HCT116 (cell line): ENCODE data around the gene PTGR3.

Source experiments
- CTCF ChIP-seq, 3 experiments: fragments of 200-600 bp in 1 of 3; sonication (generic) in 1 of 3; IDR thresholded peaks in 2 of 3; conservative IDR thresholded peaks in 1 of 3; 2 replicates each; pipeline ENCODE4 v1.5.1; 2012 to 2017; ENCODE audit warnings: low read depth in 2 of 3, low read length in 2 of 3, antibody characterized with exemption in 1 of 3, borderline replicate concordance in 1 of 3, control low read depth in 1 of 3, mild to moderate bottlenecking in 1 of 3, mixed read lengths in 1 of 3, mixed run types in 1 of 3, moderate library complexity in 1 of 3; ENCODE audit not compliant: insufficient read depth in 1 of 3
- EZH2 ChIP-seq: fragments of 200-600 bp; sonication (generic); IDR thresholded peaks from 2 replicates; pipeline ENCODE4 v1.6.1; 2017; ENCODE audit warnings: antibody characterized with exemption, mixed run types
- POLR2A ChIP-seq: IDR thresholded peaks from 2 replicates; pipeline ENCODE4 v1.7.0; 2011; ENCODE audit warnings: borderline replicate concordance; ENCODE audit not compliant: insufficient read depth, insufficient read length; ENCODE audit errors: extremely low read depth
- RAD21 ChIP-seq: IDR thresholded peaks from 2 replicates; pipeline ENCODE4 v1.6.1; 2012; ENCODE audit warnings: low read depth, mild to moderate bottlenecking
- SP1 ChIP-seq: IDR thresholded peaks from 2 replicates; pipeline ENCODE4 v1.6.1; 2012; ENCODE audit warnings: low read depth
- TF ChIP-seq, protein P1 (sequence below): IDR thresholded peaks from 2 replicates; pipeline ENCODE4 v1.6.1; 2012; ENCODE audit warnings: low read depth

GRCh38 chr18:75163736-75164135 is 45.2 kb downstream of the PTGR3 start:
- TF ChIP-seq, protein P1, sequence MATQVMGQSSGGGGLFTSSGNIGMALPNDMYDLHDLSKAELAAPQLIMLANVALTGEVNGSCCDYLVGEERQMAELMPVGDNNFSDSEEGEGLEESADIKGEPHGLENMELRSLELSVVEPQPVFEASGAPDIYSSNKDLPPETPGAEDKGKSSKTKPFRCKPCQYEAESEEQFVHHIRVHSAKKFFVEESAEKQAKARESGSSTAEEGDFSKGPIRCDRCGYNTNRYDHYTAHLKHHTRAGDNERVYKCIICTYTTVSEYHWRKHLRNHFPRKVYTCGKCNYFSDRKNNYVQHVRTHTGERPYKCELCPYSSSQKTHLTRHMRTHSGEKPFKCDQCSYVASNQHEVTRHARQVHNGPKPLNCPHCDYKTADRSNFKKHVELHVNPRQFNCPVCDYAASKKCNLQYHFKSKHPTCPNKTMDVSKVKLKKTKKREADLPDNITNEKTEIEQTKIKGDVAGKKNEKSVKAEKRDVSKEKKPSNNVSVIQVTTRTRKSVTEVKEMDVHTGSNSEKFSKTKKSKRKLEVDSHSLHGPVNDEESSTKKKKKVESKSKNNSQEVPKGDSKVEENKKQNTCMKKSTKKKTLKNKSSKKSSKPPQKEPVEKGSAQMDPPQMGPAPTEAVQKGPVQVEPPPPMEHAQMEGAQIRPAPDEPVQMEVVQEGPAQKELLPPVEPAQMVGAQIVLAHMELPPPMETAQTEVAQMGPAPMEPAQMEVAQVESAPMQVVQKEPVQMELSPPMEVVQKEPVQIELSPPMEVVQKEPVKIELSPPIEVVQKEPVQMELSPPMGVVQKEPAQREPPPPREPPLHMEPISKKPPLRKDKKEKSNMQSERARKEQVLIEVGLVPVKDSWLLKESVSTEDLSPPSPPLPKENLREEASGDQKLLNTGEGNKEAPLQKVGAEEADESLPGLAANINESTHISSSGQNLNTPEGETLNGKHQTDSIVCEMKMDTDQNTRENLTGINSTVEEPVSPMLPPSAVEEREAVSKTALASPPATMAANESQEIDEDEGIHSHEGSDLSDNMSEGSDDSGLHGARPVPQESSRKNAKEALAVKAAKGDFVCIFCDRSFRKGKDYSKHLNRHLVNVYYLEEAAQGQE: no peak
- TF ChIP-seq SP1: no peak
- no peak for TF ChIP-seq RAD21
- no peak for TF ChIP-seq POLR2A
- TF ChIP-seq CTCF (IDR thresholded peaks at IDR 0.05 in 2 of 3, conservative IDR thresholded peaks at IDR 0.05 in 1 of 3; ENCODE audit: borderline replicate concordance in 1 of 3, insufficient read depth in 1 of 3, low read depth in 2 of 3, low read length in 2 of 3): no peak
- no peak for TF ChIP-seq EZH2
